GM18508 (cell line): ENCODE results near the gene APOC4.

Source experiments
- ATAC-seq: cut with Tn5 transposase; IDR thresholded peaks from one replicate; pipeline ENCODE4 v1.9.1; 2021; ENCODE audit warnings: moderate number of reproducible peaks; ENCODE audit not compliant: insufficient read depth, unreplicated experiment

APOC4 gene

GRCh38 chr19:44990459-44990858 is 48.4 kb downstream of the APOC4 start:
- ATAC-seq, result no peak

GRCh38 chr19:44990966-44991365 is 48.9 kb downstream of the APOC4 start:
- no peak for ATAC-seq

- no peak for ATAC-seq
These were observed 50.5 kb downstream of the APOC4 start for GRCh38 chr19:44992336-44993163.

- no peak for ATAC-seq
These were observed 51.5 kb downstream of the APOC4 start for GRCh38 chr19:44993526-44993925.

DNA sequence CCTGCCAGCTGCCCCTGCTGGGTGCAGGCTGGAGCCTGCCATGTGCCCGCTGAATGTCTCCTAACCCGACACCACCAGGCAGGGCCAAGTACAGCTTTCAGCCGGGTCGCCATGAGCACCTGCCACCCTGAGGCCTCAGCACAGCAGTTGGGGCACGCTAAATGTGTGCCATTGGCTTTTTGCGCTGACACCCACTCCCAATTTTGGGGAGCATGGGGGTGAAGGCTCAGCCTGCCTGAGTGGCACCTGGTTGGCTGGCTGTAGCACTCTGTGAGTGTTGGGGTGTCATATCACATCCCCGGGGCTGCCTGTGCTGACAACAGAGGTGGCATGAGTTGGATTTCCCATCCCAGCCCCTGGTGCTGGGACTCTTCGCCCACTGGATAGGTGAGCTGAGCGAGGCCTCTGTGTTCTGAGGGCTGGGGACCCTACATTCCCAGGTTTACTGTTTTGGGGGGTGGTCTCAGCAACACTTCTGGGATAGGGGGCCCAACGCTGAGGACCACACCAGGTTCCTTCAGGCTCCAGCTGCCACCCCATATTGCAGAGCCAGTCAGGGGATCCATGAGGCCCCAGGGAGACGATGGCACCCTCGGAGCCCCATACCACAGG is 52.0 kb downstream of the APOC4 start:
- no peak for ATAC-seq
